GOT3 (cell line): ENCODE results near the gene MINDY4B.

Source experiments
- DNase-seq: peaks from one replicate; lab custom pipeline; 2025; ENCODE audit warnings: mixed read lengths; lab: John Stamatoyannopoulos, UW

The MINDY4B gene

GRCh38 chr3:150905339-150905738, at the start of gene MINDY4B:
TSS of gene MINDY4B (minus strand) at chr3:150905439. CDS start at chr3:150905439, 0 bp downstream.
- DNase-seq, result no peak

- no peak for DNase-seq
These were observed 46.7 kb upstream of the MINDY4B start for GRCh38 chr3:150951923-150952322.

GRCh38 chr3:150945226-150946032, 40.2 kb upstream of the MINDY4B start:
- no peak for DNase-seq

- no peak for DNase-seq
These were observed 37.0 kb upstream of the MINDY4B start for GRCh38 chr3:150942221-150942620.

GRCh38 chr3:150936693-150937092, 31.5 kb upstream of the MINDY4B start:
- DNase-seq, result no peak

GRCh38 chr3:150933473-150933995, 28.3 kb upstream of the MINDY4B start:
- DNase-seq, result no peak

- DNase-seq, result no peak
These were observed 26.5 kb upstream of the MINDY4B start for GRCh38 chr3:150931745-150932144.

GRCh38 chr3:150930839-150931238, 25.6 kb upstream of the MINDY4B start:
- DNase-seq, result no peak

- no peak for DNase-seq
These were observed 23.0 kb upstream of the MINDY4B start for GRCh38 chr3:150928234-150928633.

GRCh38 chr3:150926328-150926727, 21.1 kb upstream of the MINDY4B start:
- no peak for DNase-seq

GRCh38 chr3:150925751-150926201, 20.5 kb upstream of the MINDY4B start:
- DNase-seq, result no peak

- DNase-seq, result no peak
These were observed 17.4 kb upstream of the MINDY4B start for GRCh38 chr3:150922611-150923010.

GRCh38 chr3:150921209-150921608, 16.0 kb upstream of the MINDY4B start:
- DNase-seq, result no peak

- no peak for DNase-seq
These were observed 15.0 kb upstream of the MINDY4B start for GRCh38 chr3:150920236-150920635.

GRCh38 chr3:150917951-150918350, 12.7 kb upstream of the MINDY4B start:
- DNase-seq, result no peak

- DNase-seq, result no peak
These were observed 8.1 kb upstream of the MINDY4B start for GRCh38 chr3:150913133-150913922.

GRCh38 chr3:150912501-150912900, 7.3 kb upstream of the MINDY4B start:
- no peak for DNase-seq

- no peak for DNase-seq
These were observed 6.5 kb upstream of the MINDY4B start for GRCh38 chr3:150911771-150912170.

GRCh38 chr3:150906461-150906860, 1.2 kb upstream of the MINDY4B start:
- no peak for DNase-seq

- no peak for DNase-seq
These were observed 507 bp upstream of the MINDY4B start for GRCh38 chr3:150905746-150906145.

- DNase-seq, result no peak
These were observed 2.3 kb downstream of the MINDY4B start for GRCh38 chr3:150902988-150903387.

GRCh38 chr3:150901793-150902192, 3.4 kb downstream of the MINDY4B start:
- DNase-seq, result no peak

- no peak for DNase-seq
These were observed 6.1 kb downstream of the MINDY4B start for GRCh38 chr3:150899141-150899540.
